ENCODE results near the gene FAM241B.

FAM241B gene

DNA sequence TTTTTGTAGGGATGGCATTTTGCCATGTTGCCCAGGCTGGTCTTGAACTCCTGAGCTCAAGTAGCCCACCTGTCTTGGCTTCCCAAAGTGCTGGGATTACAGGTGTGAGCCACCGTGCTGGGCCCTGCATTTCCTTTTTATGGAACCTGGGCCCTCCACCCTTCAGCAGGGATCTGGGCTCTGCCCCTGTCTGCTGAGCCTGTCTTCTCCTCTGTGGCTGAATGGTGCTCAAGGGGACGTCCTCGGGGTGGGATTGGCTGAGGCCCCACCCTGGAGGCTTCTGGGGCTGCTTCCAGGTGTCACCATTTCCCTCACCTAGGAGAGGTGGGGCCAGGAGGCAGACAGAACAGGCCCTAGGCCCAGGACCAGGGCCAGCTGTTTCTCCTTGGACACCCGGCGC, 18.4 kb downstream of the FAM241B start:
- Histone ChIP-seq H3K4me3 (ENCODE audit: low read depth, low read length, poor library complexity, severe bottlenecking) (no peak overlapping the region), H3K27ac (ENCODE audit: low read depth, low read length, poor library complexity, severe bottlenecking) (no peak overlapping the region), H3K36me3 (ENCODE audit: insufficient read depth, low read length) (no peaks in the 10 kb centered on the region; the same call in 1 of the 2 replicates), H3K9me3 (ENCODE audit: low read length) (no peaks in the 10 kb centered on the region), H2AFZ (ENCODE audit: low read length) (no peak overlapping the region), H4K20me1 (ENCODE audit: insufficient read depth, low read length) (no peaks in the 10 kb centered on the region), H3K79me2 (ENCODE audit: insufficient read depth, low read length) (no peaks in the 10 kb centered on the region), H3K4me1 (ENCODE audit: insufficient read depth, low read length, severe bottlenecking) (no peaks in the 10 kb centered on the region), H3K27me3 (ENCODE audit: insufficient read depth, low read length) (peaks cover 4% of the 10 kb centered on the region; the same call in 1 of the 2 replicates), H3K9ac (ENCODE audit: low read length) (no peak overlapping the region), H3F3A (ENCODE audit: insufficient read depth, low read length) (no peaks in the 10 kb centered on the region), H3K4me2 (ENCODE audit: low read length) (no peak overlapping the region), H3K9me2 (ENCODE audit: low read depth, low read length) (no peaks in the 10 kb centered on the region)
- no peak for TF ChIP-seq EZH2 (IDR thresholded peaks at IDR 0.05; ENCODE audit: borderline replicate concordance, low read length)
- TF ChIP-seq, protein P1, sequence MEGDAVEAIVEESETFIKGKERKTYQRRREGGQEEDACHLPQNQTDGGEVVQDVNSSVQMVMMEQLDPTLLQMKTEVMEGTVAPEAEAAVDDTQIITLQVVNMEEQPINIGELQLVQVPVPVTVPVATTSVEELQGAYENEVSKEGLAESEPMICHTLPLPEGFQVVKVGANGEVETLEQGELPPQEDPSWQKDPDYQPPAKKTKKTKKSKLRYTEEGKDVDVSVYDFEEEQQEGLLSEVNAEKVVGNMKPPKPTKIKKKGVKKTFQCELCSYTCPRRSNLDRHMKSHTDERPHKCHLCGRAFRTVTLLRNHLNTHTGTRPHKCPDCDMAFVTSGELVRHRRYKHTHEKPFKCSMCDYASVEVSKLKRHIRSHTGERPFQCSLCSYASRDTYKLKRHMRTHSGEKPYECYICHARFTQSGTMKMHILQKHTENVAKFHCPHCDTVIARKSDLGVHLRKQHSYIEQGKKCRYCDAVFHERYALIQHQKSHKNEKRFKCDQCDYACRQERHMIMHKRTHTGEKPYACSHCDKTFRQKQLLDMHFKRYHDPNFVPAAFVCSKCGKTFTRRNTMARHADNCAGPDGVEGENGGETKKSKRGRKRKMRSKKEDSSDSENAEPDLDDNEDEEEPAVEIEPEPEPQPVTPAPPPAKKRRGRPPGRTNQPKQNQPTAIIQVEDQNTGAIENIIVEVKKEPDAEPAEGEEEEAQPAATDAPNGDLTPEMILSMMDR (IDR thresholded peaks at IDR 0.05; ENCODE audit: low read length) = no peak

DNA sequence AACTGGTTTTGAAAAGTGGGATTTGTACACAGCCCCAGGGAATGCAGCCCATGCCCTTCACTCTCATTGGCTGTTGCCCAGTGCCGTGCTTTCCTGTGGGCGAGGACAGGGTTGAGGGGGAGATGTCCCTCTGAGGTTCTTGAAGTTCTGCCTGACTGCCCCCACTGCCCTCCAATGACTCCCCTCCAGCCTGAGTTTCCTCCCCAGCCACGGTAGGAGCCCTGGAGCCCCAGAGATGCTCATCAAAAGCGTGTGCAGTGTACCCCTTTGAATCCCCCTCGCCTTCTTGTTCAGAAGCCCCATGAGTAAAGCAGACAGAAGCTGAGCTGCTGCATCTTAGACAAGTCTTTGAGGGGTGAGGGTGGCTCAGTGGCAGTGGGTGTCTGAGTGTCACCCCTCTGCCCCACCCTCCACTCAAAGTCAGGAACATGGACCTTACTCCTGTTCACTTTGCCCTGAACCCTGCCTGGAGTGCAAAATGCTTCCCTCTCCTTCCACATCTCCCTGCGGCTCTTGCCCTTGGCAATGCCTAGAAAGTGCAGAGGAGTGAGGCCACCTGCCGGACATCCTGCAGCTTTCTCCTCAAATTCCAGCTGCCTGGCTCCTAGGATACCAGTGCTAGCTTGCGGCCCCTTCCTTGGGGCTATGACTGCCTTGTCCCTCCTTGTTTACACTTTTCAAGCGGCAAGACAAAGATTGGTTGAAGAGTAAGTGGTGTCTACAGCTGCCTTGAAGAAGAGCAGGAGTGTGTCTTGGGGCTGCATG, 19.9 kb downstream of the FAM241B start:
- Histone ChIP-seq H3K4me3 (ENCODE audit: low read depth, low read length, poor library complexity, severe bottlenecking) (no peak overlapping the region), H3K9me2 (ENCODE audit: low read depth, low read length) (no peaks in the 10 kb centered on the region), H4K20me1 (ENCODE audit: insufficient read depth, low read length) (no peaks in the 10 kb centered on the region), H3K27me3 (ENCODE audit: insufficient read depth, low read length) (peaks cover 4% of the 10 kb centered on the region; the same call in 1 of the 2 replicates), H3K9me3 (ENCODE audit: low read length) (no peaks in the 10 kb centered on the region), H3K4me1 (ENCODE audit: insufficient read depth, low read length, severe bottlenecking) (no peaks in the 10 kb centered on the region), H3K79me2 (ENCODE audit: insufficient read depth, low read length) (no peaks in the 10 kb centered on the region), H3K4me2 (ENCODE audit: low read length) (no peak overlapping the region), H3K36me3 (ENCODE audit: insufficient read depth, low read length) (no peaks in the 10 kb centered on the region; the same call in 1 of the 2 replicates), H3F3A (ENCODE audit: insufficient read depth, low read length) (no peaks in the 10 kb centered on the region), H3K27ac (ENCODE audit: low read depth, low read length, poor library complexity, severe bottlenecking) (no peak overlapping the region), H3K9ac (ENCODE audit: low read length) (no peak overlapping the region), H2AFZ (ENCODE audit: low read length) (no peak overlapping the region)
- TF ChIP-seq, protein P1 (IDR thresholded peaks at IDR 0.05; ENCODE audit: low read length) = no peak
- TF ChIP-seq EZH2 (IDR thresholded peaks at IDR 0.05; ENCODE audit: borderline replicate concordance, low read length) = no peak

DNA sequence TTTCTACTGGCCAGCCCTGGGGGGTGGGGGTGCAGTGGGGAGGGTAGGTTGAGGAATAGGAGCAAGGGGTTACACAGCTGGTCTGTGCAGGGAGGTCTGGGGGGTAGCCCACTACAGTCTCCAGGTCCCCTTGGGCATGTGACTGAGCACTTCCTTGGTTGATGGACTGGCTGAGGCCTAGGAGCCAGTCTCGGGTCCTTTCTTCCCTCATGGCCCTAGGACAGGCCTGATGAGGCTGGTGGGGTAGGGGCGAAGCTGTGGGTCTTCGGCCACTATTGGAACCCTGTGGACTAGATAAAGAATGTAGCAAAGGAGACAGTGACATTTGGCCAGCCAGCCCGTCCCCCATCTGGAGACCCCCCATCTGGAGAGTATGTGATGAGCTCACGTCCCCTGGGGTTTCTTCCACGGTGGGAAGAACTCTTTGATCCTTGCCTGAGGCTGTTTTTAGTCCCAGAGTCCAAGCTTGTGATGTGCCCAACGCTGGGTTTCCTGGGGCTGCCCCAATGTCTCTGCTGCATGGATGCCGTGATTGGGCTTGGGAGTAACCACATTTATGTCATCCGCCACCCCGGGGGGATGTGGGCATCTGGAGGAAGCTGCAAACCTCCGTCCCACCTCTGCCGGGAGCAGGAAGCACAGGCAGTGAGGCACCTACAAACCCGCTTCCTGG, 20.7 kb downstream of the FAM241B start:
- Histone ChIP-seq H3K9ac (ENCODE audit: low read length) (no peak overlapping the region), H3K9me3 (ENCODE audit: low read length) (no peaks in the 10 kb centered on the region), H3K79me2 (ENCODE audit: insufficient read depth, low read length) (no peaks in the 10 kb centered on the region), H4K20me1 (ENCODE audit: insufficient read depth, low read length) (no peaks in the 10 kb centered on the region), H3K4me1 (ENCODE audit: insufficient read depth, low read length, severe bottlenecking) (no peaks in the 10 kb centered on the region), H3K36me3 (ENCODE audit: insufficient read depth, low read length) (no peaks in the 10 kb centered on the region; the same call in 1 of the 2 replicates), H2AFZ (ENCODE audit: low read length) (no peak overlapping the region), H3K9me2 (ENCODE audit: low read depth, low read length) (no peaks in the 10 kb centered on the region), H3K27ac (ENCODE audit: low read depth, low read length, poor library complexity, severe bottlenecking) (no peak overlapping the region), H3K4me2 (ENCODE audit: low read length) (no peak overlapping the region), H3K4me3 (ENCODE audit: low read depth, low read length, poor library complexity, severe bottlenecking) (no peak overlapping the region), H3K27me3 (ENCODE audit: insufficient read depth, low read length) (peaks cover 4% of the 10 kb centered on the region; the same call in 1 of the 2 replicates), H3F3A (ENCODE audit: insufficient read depth, low read length) (no peaks in the 10 kb centered on the region)
- TF ChIP-seq, protein P1 (IDR thresholded peaks at IDR 0.05; ENCODE audit: low read length) = no peak
- no peak for TF ChIP-seq EZH2 (IDR thresholded peaks at IDR 0.05; ENCODE audit: borderline replicate concordance, low read length)
